ENCODE results near the gene INPP5E. TPM values are rescaled to one million over a fixed set of nuclear protein-coding genes. Genes with fewer than 3 reads are reported as not detected.

Gene INPP5E
- total RNA-seq, 1 donor from 2014 or later = 16.7 TPM

GRCh38 chr9:136431782-136432350, 7.8 kb downstream of the INPP5E start:
- Mint-ChIP-seq H3K36me3 (ENCODE audit: unreplicated experiment) (peaks cover 9% of the 10 kb centered on the region), H3K4me3 (ENCODE audit: unreplicated experiment) (no peak overlapping the region), H3K4me1 (ENCODE audit: unreplicated experiment) (peaks cover 6% of the 10 kb centered on the region), H3K27me3 (ENCODE audit: unreplicated experiment) (no peaks in the 10 kb centered on the region), H3K27ac (ENCODE audit: unreplicated experiment) (no peak overlapping the region), H3K9me3 (ENCODE audit: unreplicated experiment) (no peaks in the 10 kb centered on the region)
- DNase-seq (ENCODE audit: extremely low spot score, unreplicated experiment) = no peak
- TF ChIP-seq CTCF (IDR thresholded peaks at IDR 0.05) = no peak

- Mint-ChIP-seq H3K9me3 (ENCODE audit: unreplicated experiment) (no peaks in the 10 kb centered on the region), H3K36me3 (ENCODE audit: unreplicated experiment) (peaks cover 5% of the 10 kb centered on the region), H3K4me3 (ENCODE audit: unreplicated experiment) (no peak overlapping the region), H3K27ac (ENCODE audit: unreplicated experiment) (no peak overlapping the region), H3K27me3 (ENCODE audit: unreplicated experiment) (no peaks in the 10 kb centered on the region), H3K4me1 (ENCODE audit: unreplicated experiment) (no peaks in the 10 kb centered on the region)
- no peak for TF ChIP-seq CTCF (IDR thresholded peaks at IDR 0.05)
- no peak for DNase-seq (ENCODE audit: extremely low spot score, unreplicated experiment)
These were observed 8.9 kb downstream of the INPP5E start for GRCh38 chr9:136430588-136431234.

GRCh38 chr9:136429683-136430491, 9.8 kb downstream of the INPP5E start:
- Mint-ChIP-seq H3K9me3 (ENCODE audit: unreplicated experiment) (no peaks in the 10 kb centered on the region), H3K36me3 (ENCODE audit: unreplicated experiment) (peaks cover 10% of the 10 kb centered on the region), H3K27ac (ENCODE audit: unreplicated experiment) (no peak overlapping the region), H3K4me3 (ENCODE audit: unreplicated experiment) (no peak overlapping the region), H3K4me1 (ENCODE audit: unreplicated experiment) (no peaks in the 10 kb centered on the region), H3K27me3 (ENCODE audit: unreplicated experiment) (no peaks in the 10 kb centered on the region)
- no peak for DNase-seq (ENCODE audit: extremely low spot score, unreplicated experiment)
- no peak for TF ChIP-seq CTCF (IDR thresholded peaks at IDR 0.05)

GRCh38 chr9:136429075-136429628, 10.5 kb downstream of the INPP5E start:
- Mint-ChIP-seq H3K4me1 (ENCODE audit: unreplicated experiment) (no peaks in the 10 kb centered on the region), H3K27ac (ENCODE audit: unreplicated experiment) (no peak overlapping the region), H3K4me3 (ENCODE audit: unreplicated experiment) (no peak overlapping the region)

More at GRCh38 chr9:136429075-136429628, 10.5 kb downstream of the INPP5E start:
- H3K36me3 Mint-ChIP-seq (ENCODE audit: unreplicated experiment) = peaks cover 10% of the 10 kb centered on the region
- TF ChIP-seq CTCF (IDR thresholded peaks at IDR 0.05) = no peak
- H3K27me3 Mint-ChIP-seq (ENCODE audit: unreplicated experiment) = no peaks in the 10 kb centered on the region
- DNase-seq (ENCODE audit: extremely low spot score, unreplicated experiment) = no peak
- no peaks in the 10 kb centered on the region for H3K9me3 Mint-ChIP-seq (ENCODE audit: unreplicated experiment)
